ENCODE measurements around the gene PLA2G4E. TPM values are rescaled to one million over a fixed set of nuclear protein-coding genes. Genes with fewer than 3 reads are reported as not detected.

Gene PLA2G4E
- polyA plus RNA-seq, 4 donors, result 0.13 to 0.80 TPM; not detected in 2

DNA sequence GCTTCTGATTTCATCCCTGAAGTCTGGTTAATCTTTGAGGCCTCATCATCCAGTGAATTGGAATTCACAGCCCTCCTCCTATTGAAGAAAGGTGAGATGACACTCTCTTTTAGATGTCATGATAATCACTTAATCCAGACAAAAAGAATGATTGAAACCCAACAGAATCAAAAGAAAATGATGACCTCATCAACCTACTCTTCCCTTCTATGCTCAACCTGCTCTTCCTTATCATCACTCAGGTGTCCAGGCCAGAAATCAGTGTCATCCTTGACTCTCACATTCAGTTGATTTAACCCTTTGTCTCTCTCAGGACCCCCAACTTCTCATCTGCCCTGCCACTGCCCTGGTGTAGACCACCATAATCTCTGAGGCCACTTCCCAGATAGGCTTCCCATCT lies 11.8 kb downstream of the PLA2G4E start:
- FAIRE-seq, result no peak
- H3K27me3 ChIP-seq (ENCODE audit: control insufficient read depth in 3 of 3, insufficient read depth in 3 of 3, low read length in 3 of 3), result no peaks in the 10 kb centered on the region
- no peaks in the 10 kb centered on the region for H3K36me3 ChIP-seq (ENCODE audit: control insufficient read depth in 3 of 3, insufficient read depth in 2 of 3, low read depth in 1 of 3, low read length in 3 of 3)

DNA sequence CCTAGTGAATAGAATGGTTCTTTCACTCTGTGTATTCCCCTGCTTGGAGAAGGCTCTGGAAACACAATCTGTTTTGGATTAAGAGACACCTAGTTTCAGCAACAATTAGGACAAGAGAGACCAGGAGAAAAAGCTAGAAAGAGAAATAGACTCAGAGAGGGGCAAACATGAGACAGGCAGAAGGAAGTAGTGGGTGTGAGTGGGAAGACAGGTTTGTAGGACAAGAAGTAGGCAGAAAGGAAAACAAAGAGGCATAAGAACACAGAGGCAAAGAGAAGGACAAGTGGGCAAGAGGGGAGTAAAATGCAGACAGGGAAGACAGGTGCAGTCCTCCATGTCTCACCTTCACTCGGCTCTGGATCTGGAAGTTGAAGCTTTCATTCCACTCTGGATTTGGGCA lies 13.5 kb downstream of the PLA2G4E start:
- Histone ChIP-seq H3K36me3 (ENCODE audit: control insufficient read depth in 3 of 3, insufficient read depth in 2 of 3, low read depth in 1 of 3, low read length in 3 of 3) (no peaks in the 10 kb centered on the region), H3K27ac (ENCODE audit: low read depth in 1 of 3, low read length in 2 of 3) (no peak overlapping the region), H3K9me3 (ENCODE audit: control insufficient read depth in 2 of 2, insufficient read depth in 1 of 2, low read depth in 1 of 2, low read length in 1 of 2) (no peaks in the 10 kb centered on the region), H3K4me3 (ENCODE audit: low read depth in 1 of 3, low read length in 3 of 3) (no peak overlapping the region), H3K4me1 (ENCODE audit: control insufficient read depth in 3 of 3, insufficient read depth in 2 of 3, low read depth in 1 of 3, low read length in 2 of 3) (peaks cover 0 to 30% (median 2%) of the 10 kb centered on the region in 3 donors), H3K27me3 (ENCODE audit: control insufficient read depth in 3 of 3, insufficient read depth in 3 of 3, low read length in 3 of 3) (no peaks in the 10 kb centered on the region)
- DNase-seq, result no peak
- no peak for FAIRE-seq
- 87 to 93% (median 90%) methylated on average over 1 of the region's 1 CpG for WGBS, 3 donors

More for the DNA sequence above, 11.8 kb downstream of the PLA2G4E start:
- Histone ChIP-seq H3K9me3 (ENCODE audit: control insufficient read depth in 2 of 2, insufficient read depth in 1 of 2, low read depth in 1 of 2, low read length in 1 of 2) (no peaks in the 10 kb centered on the region), H3K4me3 (ENCODE audit: low read depth in 1 of 3, low read length in 3 of 3) (no peak overlapping the region), H3K4me1 (ENCODE audit: control insufficient read depth in 3 of 3, insufficient read depth in 2 of 3, low read depth in 1 of 3, low read length in 2 of 3) (peaks cover 0 to 39% (median 2%) of the 10 kb centered on the region in 3 donors), H3K27ac (ENCODE audit: low read depth in 1 of 3, low read length in 2 of 3) (no peak overlapping the region)
- no peak for DNase-seq

DNA sequence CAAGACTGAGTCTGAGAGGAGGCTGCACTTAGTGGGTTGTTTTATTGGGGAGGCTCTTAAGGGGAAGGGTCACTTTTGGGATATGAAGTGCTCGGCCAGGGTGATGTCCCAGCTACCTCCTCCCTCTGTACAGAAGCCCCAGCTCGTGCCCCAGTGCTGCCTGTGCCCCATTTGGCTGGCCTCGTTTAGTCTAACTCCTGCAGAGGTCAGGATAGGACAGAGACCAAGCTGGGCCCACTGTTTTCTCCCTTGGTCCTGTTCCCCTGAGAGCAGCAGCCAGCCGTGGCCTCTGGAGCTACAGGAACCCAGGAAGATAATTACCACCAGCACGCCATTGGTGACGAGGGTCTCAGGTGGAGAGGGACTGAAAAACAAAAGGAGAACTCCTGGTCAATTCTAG lies 18.5 kb downstream of the PLA2G4E start:
- DNase-seq (no peak), FAIRE-seq (no peak)
- no peaks in the 10 kb centered on the region for H3K4me1 ChIP-seq (ENCODE audit: control insufficient read depth in 3 of 3, insufficient read depth in 2 of 3, low read depth in 1 of 3, low read length in 2 of 3)
- H3K9me3 ChIP-seq (ENCODE audit: control insufficient read depth in 2 of 2, insufficient read depth in 1 of 2, low read depth in 1 of 2, low read length in 1 of 2), result no peaks in the 10 kb centered on the region
- H3K4me3 ChIP-seq (ENCODE audit: low read depth in 1 of 3, low read length in 3 of 3), result no peak overlapping the region
- H3K27me3 ChIP-seq (ENCODE audit: control insufficient read depth in 3 of 3, insufficient read depth in 3 of 3, low read length in 3 of 3), result peaks cover 0 to 2% (median 0%) of the 10 kb centered on the region in 3 donors
- 75 to 80% (median 77%) methylated on average over 6 of the region's 6 CpGs for WGBS, 3 donors
- no peaks in the 10 kb centered on the region for H3K36me3 ChIP-seq (ENCODE audit: control insufficient read depth in 3 of 3, insufficient read depth in 2 of 3, low read depth in 1 of 3, low read length in 3 of 3)
- H3K27ac ChIP-seq (ENCODE audit: low read depth in 1 of 3, low read length in 2 of 3), result no peak overlapping the region

DNA sequence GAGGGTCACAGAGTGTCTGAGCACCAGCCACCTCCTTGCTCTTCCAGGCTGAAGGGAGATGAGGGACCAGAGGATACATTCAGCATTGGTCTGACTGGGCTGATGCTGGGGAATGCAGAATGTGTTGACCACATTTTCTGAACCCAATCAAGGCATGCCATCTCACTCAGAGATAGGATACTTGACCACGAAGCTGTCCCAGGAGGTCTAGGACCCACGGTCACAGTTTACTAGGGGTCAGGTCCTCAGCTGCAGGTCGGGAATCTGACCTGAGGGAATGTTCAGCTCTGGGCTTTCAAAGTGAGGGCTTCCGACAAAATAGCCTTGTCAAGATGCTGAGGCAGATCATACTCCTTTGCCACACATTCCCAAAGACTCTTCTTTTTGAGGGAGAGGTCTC lies 19.6 kb downstream of the PLA2G4E start:
- DNase-seq (no peak), FAIRE-seq (no peak)
- no peaks in the 10 kb centered on the region for H3K4me1 ChIP-seq (ENCODE audit: control insufficient read depth in 3 of 3, insufficient read depth in 2 of 3, low read depth in 1 of 3, low read length in 2 of 3)
- no peak overlapping the region for H3K27ac ChIP-seq (ENCODE audit: low read depth in 1 of 3, low read length in 2 of 3)
- H3K9me3 ChIP-seq (ENCODE audit: control insufficient read depth in 2 of 2, insufficient read depth in 1 of 2, low read depth in 1 of 2, low read length in 1 of 2), result no peaks in the 10 kb centered on the region
- peaks cover 0 to 2% (median 0%) of the 10 kb centered on the region in 3 donors for H3K27me3 ChIP-seq (ENCODE audit: control insufficient read depth in 3 of 3, insufficient read depth in 3 of 3, low read length in 3 of 3)
- H3K4me3 ChIP-seq (ENCODE audit: low read depth in 1 of 3, low read length in 3 of 3), result no peak overlapping the region
- 70 to 74% (median 73%) methylated on average over 4 of the region's 4 CpGs for WGBS, 3 donors
- H3K36me3 ChIP-seq (ENCODE audit: control insufficient read depth in 3 of 3, insufficient read depth in 2 of 3, low read depth in 1 of 3, low read length in 3 of 3), result no peaks in the 10 kb centered on the region

DNA sequence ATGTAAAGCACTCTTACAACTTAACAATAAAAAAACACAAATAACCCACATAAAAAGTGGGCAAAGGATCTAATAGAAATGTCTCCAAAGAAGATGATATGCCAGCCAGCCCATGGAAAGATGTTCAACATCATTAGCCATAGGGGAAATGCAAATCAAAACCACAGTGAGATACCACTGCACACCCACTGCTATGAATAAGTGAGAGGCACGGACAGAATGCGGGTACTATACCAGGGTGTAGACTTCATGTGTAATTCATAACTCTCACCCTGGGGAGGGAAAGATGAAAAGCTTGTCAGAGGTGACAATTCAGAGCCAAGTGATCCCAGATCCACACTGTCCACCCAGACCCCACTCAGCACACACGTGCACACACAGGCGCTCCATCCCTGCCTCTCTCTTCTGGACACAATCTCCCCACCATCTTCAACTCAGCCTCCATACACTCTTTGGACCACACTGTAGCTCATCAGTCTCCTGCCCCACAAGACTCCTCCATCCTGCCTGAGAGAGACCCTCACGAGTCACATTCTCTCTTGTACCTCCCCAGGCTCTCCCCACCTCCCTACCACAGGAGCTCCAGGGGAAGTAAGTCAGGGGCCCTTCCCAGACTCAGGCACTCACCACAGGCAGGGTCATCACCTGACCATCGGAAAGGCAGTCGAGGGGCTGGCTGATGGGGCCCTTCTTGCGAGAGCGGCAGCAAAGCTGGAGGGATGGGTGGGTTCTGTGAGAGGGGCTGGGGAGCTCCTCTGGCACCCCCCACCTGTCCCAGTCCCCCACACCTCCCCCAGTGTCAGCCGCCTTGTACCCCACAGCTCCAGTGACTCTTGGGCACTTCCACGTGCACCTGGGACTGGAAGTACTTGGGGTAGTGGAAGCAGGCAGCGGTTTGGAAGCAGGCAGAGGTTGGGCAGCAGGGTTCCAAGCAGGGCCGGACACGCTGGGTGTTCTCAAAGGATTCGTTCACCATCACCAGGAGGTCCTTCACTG lies 21.3 kb downstream of the PLA2G4E start:
- 83 to 85% (median 84%) methylated on average over 15 of the region's 15 CpGs for WGBS, 3 donors
- no peak overlapping the region for H3K4me3 ChIP-seq (ENCODE audit: low read depth in 1 of 3, low read length in 3 of 3)
- H3K27ac ChIP-seq (ENCODE audit: low read depth in 1 of 3, low read length in 2 of 3), result no peak overlapping the region
- H3K9me3 ChIP-seq (ENCODE audit: control insufficient read depth in 2 of 2, insufficient read depth in 1 of 2, low read depth in 1 of 2, low read length in 1 of 2), result no peaks in the 10 kb centered on the region
- DNase-seq, result no peak
- FAIRE-seq, result no peak
- no peaks in the 10 kb centered on the region for H3K36me3 ChIP-seq (ENCODE audit: control insufficient read depth in 3 of 3, insufficient read depth in 2 of 3, low read depth in 1 of 3, low read length in 3 of 3)
- peaks cover 0 to 2% (median 0%) of the 10 kb centered on the region in 3 donors for H3K27me3 ChIP-seq (ENCODE audit: control insufficient read depth in 3 of 3, insufficient read depth in 3 of 3, low read length in 3 of 3)
- H3K4me1 ChIP-seq (ENCODE audit: control insufficient read depth in 3 of 3, insufficient read depth in 2 of 3, low read depth in 1 of 3, low read length in 2 of 3), result no peaks in the 10 kb centered on the region

DNA sequence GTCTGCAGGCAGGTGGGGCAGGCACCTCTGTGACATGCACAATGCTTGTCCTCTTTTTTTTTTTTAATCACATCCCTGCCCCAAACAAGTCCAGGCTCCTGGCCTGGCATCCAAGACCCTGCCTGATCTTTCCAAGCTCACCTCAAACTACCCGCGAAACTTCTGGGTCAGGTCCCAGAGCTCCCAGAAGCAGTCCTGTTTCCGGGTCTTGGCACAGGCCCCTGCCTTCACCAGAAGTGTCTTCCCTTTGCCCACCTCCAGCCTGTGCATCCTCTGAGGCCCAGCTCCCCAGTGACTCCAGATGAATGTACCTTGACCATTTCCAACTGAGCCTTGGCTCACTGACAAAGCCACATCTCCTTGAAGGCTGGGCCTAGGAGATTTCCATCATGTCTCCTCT lies 23.0 kb downstream of the PLA2G4E start:
- no peak overlapping the region for H3K4me3 ChIP-seq (ENCODE audit: low read depth in 1 of 3, low read length in 3 of 3)
- H3K4me1 ChIP-seq (ENCODE audit: control insufficient read depth in 3 of 3, insufficient read depth in 2 of 3, low read depth in 1 of 3, low read length in 2 of 3), result no peaks in the 10 kb centered on the region
- DNase-seq (no peak), FAIRE-seq (no peak)
- H3K36me3 ChIP-seq (ENCODE audit: control insufficient read depth in 3 of 3, insufficient read depth in 2 of 3, low read depth in 1 of 3, low read length in 3 of 3), result no peaks in the 10 kb centered on the region
- WGBS, 3 donors, result 67 to 87% (median 70%) methylated on average over 3 of the region's 3 CpGs
- H3K27me3 ChIP-seq (ENCODE audit: control insufficient read depth in 3 of 3, insufficient read depth in 3 of 3, low read length in 3 of 3), result peaks cover 0 to 2% (median 0%) of the 10 kb centered on the region in 3 donors
- no peak overlapping the region for H3K27ac ChIP-seq (ENCODE audit: low read depth in 1 of 3, low read length in 2 of 3)
- H3K9me3 ChIP-seq (ENCODE audit: control insufficient read depth in 2 of 2, insufficient read depth in 1 of 2, low read depth in 1 of 2, low read length in 1 of 2), result no peaks in the 10 kb centered on the region

DNA sequence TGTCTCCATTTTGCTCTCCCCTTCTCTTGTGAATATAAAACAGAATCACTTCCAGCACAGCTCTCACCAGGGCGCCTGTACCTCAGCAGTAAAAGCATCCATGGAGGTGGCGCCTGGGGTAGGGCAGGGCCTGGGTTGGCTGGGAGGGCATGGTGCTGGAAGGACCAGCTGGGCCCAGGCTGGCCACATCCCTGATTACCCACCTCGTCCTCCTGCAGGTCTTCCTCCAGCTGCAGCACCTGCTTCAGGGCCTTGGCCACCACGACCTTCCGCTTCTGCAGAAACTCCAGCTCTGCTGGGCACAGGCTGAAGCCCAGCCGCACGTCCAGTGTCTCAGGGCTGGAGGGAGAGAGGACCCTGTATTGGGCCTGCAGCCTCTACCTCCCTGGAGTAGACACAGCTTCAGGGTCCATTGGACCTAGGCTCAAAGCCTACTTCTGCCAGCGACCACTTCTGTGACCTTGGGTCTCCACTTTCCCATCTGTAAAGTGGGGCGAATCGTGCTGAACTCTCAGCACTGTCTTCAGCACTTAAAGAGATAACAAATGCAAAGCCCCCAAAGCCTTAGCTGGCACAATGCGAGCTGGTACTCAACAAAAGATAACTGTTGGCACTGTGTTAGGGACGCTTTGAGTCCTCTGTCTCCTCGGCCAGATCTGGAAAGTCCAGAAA lies 23.8 kb downstream of the PLA2G4E start:
- WGBS, 3 donors, result 87 to 92% (median 87%) methylated on average over 13 of the region's 13 CpGs
- Histone ChIP-seq H3K36me3 (ENCODE audit: control insufficient read depth in 3 of 3, insufficient read depth in 2 of 3, low read depth in 1 of 3, low read length in 3 of 3) (no peaks in the 10 kb centered on the region), H3K4me3 (ENCODE audit: low read depth in 1 of 3, low read length in 3 of 3) (no peak overlapping the region), H3K9me3 (ENCODE audit: control insufficient read depth in 2 of 2, insufficient read depth in 1 of 2, low read depth in 1 of 2, low read length in 1 of 2) (no peaks in the 10 kb centered on the region), H3K27ac (ENCODE audit: low read depth in 1 of 3, low read length in 2 of 3) (no peak overlapping the region), H3K27me3 (ENCODE audit: control insufficient read depth in 3 of 3, insufficient read depth in 3 of 3, low read length in 3 of 3) (peaks cover 0 to 2% (median 0%) of the 10 kb centered on the region in 3 donors), H3K4me1 (ENCODE audit: control insufficient read depth in 3 of 3, insufficient read depth in 2 of 3, low read depth in 1 of 3, low read length in 2 of 3) (no peaks in the 10 kb centered on the region)
- DNase-seq (no peak), FAIRE-seq (no peak)

DNA sequence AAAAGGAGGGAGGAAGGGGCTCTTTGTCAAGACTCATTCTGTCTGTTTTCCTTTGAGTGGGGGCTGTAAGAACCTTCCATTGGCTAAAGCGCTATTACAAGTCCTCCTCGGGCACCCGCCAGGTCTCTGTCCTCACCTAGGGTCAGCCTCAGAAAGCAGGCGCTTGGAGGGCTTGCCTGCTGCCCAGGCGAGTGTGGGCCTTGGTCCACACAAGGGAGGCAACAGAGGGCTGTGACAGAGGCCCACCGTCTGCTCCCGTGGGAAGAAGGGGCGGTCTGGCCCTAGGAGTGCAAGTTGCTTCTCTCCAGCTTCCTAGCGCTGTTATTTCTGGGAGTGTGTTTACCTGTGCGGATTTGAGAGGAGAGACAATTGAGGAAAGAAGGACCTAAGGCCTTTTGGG lies 24.5 kb downstream of the PLA2G4E start:
- DNase-seq, result no peak
- WGBS, 3 donors, result 90 to 97% (median 95%) methylated on average over 10 of the region's 10 CpGs

More for the DNA sequence above, 24.5 kb downstream of the PLA2G4E start:
- Histone ChIP-seq H3K27ac (ENCODE audit: low read depth in 1 of 3, low read length in 2 of 3) (no peak overlapping the region), H3K36me3 (ENCODE audit: control insufficient read depth in 3 of 3, insufficient read depth in 2 of 3, low read depth in 1 of 3, low read length in 3 of 3) (no peaks in the 10 kb centered on the region), H3K27me3 (ENCODE audit: control insufficient read depth in 3 of 3, insufficient read depth in 3 of 3, low read length in 3 of 3) (peaks cover 0 to 2% (median 0%) of the 10 kb centered on the region in 3 donors), H3K4me3 (ENCODE audit: low read depth in 1 of 3, low read length in 3 of 3) (no peak overlapping the region), H3K4me1 (ENCODE audit: control insufficient read depth in 3 of 3, insufficient read depth in 2 of 3, low read depth in 1 of 3, low read length in 2 of 3) (no peaks in the 10 kb centered on the region), H3K9me3 (ENCODE audit: control insufficient read depth in 2 of 2, insufficient read depth in 1 of 2, low read depth in 1 of 2, low read length in 1 of 2) (no peaks in the 10 kb centered on the region)
- FAIRE-seq, result no peak
